Measurements from ENCODE around the gene CWC27. TPM values are rescaled to one million over a fixed set of nuclear protein-coding genes. Genes with fewer than 3 reads are reported as not detected.

CWC27 gene
- total and polyA plus RNA-seq, 2 of the 13 experiments (the other 11 are each of a cell fraction or from before 2014, with no cell fraction given), result 21.1 to 25.7 TPM

GRCh38 chr5:65032250-65032649 lies 263.5 kb downstream of the CWC27 start:
- H3K9me3 ChIP-seq (ENCODE audit: low read length), result no peaks in the 10 kb centered on the region
- TF ChIP-seq ZNF598 (CRISPR knock-in tag; IDR thresholded peaks at IDR 0.05; ENCODE audit: borderline replicate concordance) (no peak), MNT (IDR thresholded peaks at IDR 0.05) (no peak), PTBP1 (IDR thresholded peaks at IDR 0.05; ENCODE audit: low read depth, low read length, poor library complexity, severe bottlenecking) (no peak), TGIF2 (CRISPR knock-in tag; IDR thresholded peaks at IDR 0.05) (no peak), ZNF605 (CRISPR knock-in tag; IDR thresholded peaks at IDR 0.05) (no peak), ZNF33A (CRISPR knock-in tag; IDR thresholded peaks at IDR 0.05; ENCODE audit: borderline replicate concordance) (no peak), AFF4 (CRISPR knock-in tag; IDR thresholded peaks at IDR 0.05) (no peak), ZNF746 (CRISPR knock-in tag; IDR thresholded peaks at IDR 0.05) (no peak)
- H3K27me3 ChIP-seq (ENCODE audit: control insufficient read depth in 1 of 2, insufficient read depth in 2 of 2, low read length in 2 of 2), result peaks cover 0 to 2% of the 10 kb centered on the region in 2 experiments; a peak in 2 of 5 replicates
- no peak overlapping the region for H2AFZ ChIP-seq (ENCODE audit: low read length)
- POLR2A ChIA-PET, result no interaction called here
- no peak overlapping the region for H3K9ac ChIP-seq (ENCODE audit: insufficient read depth, low read depth, low read length)
- peaks cover 31% of the 10 kb centered on the region for H3K4me1 ChIP-seq (ENCODE audit: insufficient read depth, low read length)
- no peaks in the 10 kb centered on the region for H4K20me1 ChIP-seq (ENCODE audit: insufficient read depth, low read length)
- H3K4me2 ChIP-seq (ENCODE audit: low read depth, low read length), result no peak overlapping the region
- BruUV-seq (replicated peaks), result no TSS peak
- 78% methylated on average over 6 of the region's 6 CpGs for WGBS (ENCODE audit: low lambda C conversion rate)
- H3K36me3 ChIP-seq (replicated peaks in 1 of 2; ENCODE audit: control insufficient read depth in 1 of 2, insufficient read depth in 2 of 2, low read length in 2 of 2), result no peaks in the 10 kb centered on the region
- no peaks in the 10 kb centered on the region for H3K79me2 ChIP-seq (ENCODE audit: insufficient read depth, low read length)
- in situ Hi-C loops (cut with HindIII; ENCODE audit: extremely low pct_ligation_motif_present, low pct_unique_long_range_greater_than_20kb) (no loop called here), intact Hi-C loops (cut with micrococcal nuclease; ENCODE audit: unreplicated experiment) (no loop called here)
- CTCF ChIA-PET (ENCODE audit: low intra/inter-chr PET ratio, low total read pairs), result no interaction called here
- FAIRE-seq (no peak), DNase-seq (ENCODE audit: low spot score) (no peak), ATAC-seq (no peak)
- no peak overlapping the region for H3K27ac ChIP-seq (ENCODE audit: extremely low read length, insufficient read depth, low read length)
- H3K4me3 ChIP-seq (replicated peaks in 1 of 3; ENCODE audit: insufficient read depth in 1 of 3, low read depth in 2 of 3, low read length in 3 of 3), result no peak overlapping the region
